Pancreas (tissue), 10 donors: Measurements from ENCODE around the gene SIN3B. TPM values are rescaled to one million over a fixed set of nuclear protein-coding genes. Genes with fewer than 3 reads are reported as not detected.

Source experiments
- ATAC-seq, 4 donors: fragments of 200-7000 bp; cut with Tn5 transposase; one replicate each; pipeline versions ENCODE4 v1.8.0 to v1.9.1; 2020; ENCODE audit warnings: mild to moderate bottlenecking in 4 of 4, moderate library complexity in 4 of 4
- DNase-seq, 6 donors: peaks; one replicate each; pipeline ENCODE4 v3.0.0-alpha.2; 2020
- FAIRE-seq: peaks from 2 replicates; lab custom pipeline; 2012; peaks lifted over from hg19 to GRCh38; lab: Jason Lieb, UNC
- H3K27ac ChIP-seq, 4 donors: fragments of 200-600 bp; sonication (generic); 1 replicate in 3 of 4; 2 replicates in 1 of 4; pipeline versions ENCODE4 v1.5.0 to v1.8.0; 2020
- H3K27me3 ChIP-seq, 4 donors: fragments of 200-600 bp; one replicate each; pipeline ENCODE4 v1.8.0; 2021
- H3K36me3 ChIP-seq, 3 donors: fragments of 200-600 bp; sonication (generic) in 1 of 3; one replicate each; pipeline versions ENCODE4 v1.5.0 to v1.8.0; 2020 to 2021
- H3K4me1 ChIP-seq, 3 donors: fragments of 200-600 bp; one replicate each; pipeline ENCODE4 v1.8.0; 2021
- H3K4me3 ChIP-seq, 4 donors: fragments of 200-600 bp; sonication (generic) in 2 of 4; one replicate each; pipeline versions ENCODE4 v1.5.0 to v1.8.0; 2020 to 2021
- H3K9me3 ChIP-seq, 4 donors: fragments of 200-600 bp; one replicate each; pipeline ENCODE4 v1.8.0; 2021
- CTCF ChIP-seq, 4 donors: fragments of 200-600 bp; sonication (generic) in 3 of 4; IDR thresholded peaks; one replicate each; pipeline versions ENCODE4 v1.5.0 to v1.8.0; 2021; ENCODE audit warnings: antibody characterized with exemption in 4 of 4
- WGBS, 2 donors: extraction: QIAGEN DNeasy Blood & Tissue Kit; methylation state at CpG; one replicate each; pipeline ENCODE4 v1.1.7; 2013; 5-methylcytosine and 5-hydroxymethylcytosine counted together
- intact Hi-C, 3 donors: fragments of 100-400 bp; cut with DNase I; formaldehyde crosslinking; loops; one replicate each; pipeline versions ENCODE4 v1.11.1 to v1.14.2; 2022
- polyA plus RNA-seq, 2 donors: library from polyadenylated mRNA; stranded (reverse); fragments of 200-250 nt; gene quantifications; one replicate each; pipeline ENCODE4 v1.2.3, GENCODE V29; 2013
- total RNA-seq, 6 donors: library from RNA; stranded (reverse); fragmentation: NEBNext Ultra II Directional in 4 of 6; extraction: Animal tissue kit (Norgen Biotek cat#: 25700) in 4 of 6; gene quantifications; one replicate each; pipeline versions ENCODE4 v1.2.1 to v1.2.4, GENCODE V29; 2021 to 2023
- donor health status: healthy with polysubstance abuse.
- donor health status: DM: no; HTN: no; CAD: no; lungs with moderate emphysema.
- donor health status: DM: no; HTN: no; CAD: no.
- donor health status: control.
- donor health status: control.
- donor health status: Bipolar disorder and iron deficiency.
- donor health status: DM: yes; HTN: yes; CAD: no.
- donor health status: DM: no; HTN: no; CAD: no.
- donor health status: DM: no; HTN: no; CAD: no.
- donor health status: DM: yes; HTN: yes; CAD: no.

Gene SIN3B
- total and polyA plus RNA-seq, 8 donors, result 13.6 to 51.8 (median 20.1) TPM

GRCh38 chr19:16878181-16878965, 49.2 kb downstream of the SIN3B start:
- peak in 1 of 6 donors; percentile 63 for DNase-seq
- H3K4me1 ChIP-seq, result no peaks in the 10 kb centered on the region
- 96 to 97% methylated on average over 53 to 55 of the region's 55 CpGs for WGBS, 2 donors
- no peak overlapping the region for H3K27ac ChIP-seq
- no peak for FAIRE-seq
- ATAC-seq, result peak in 1 of 4 donors; percentile 14
- no peak overlapping the region for H3K4me3 ChIP-seq
- no peaks in the 10 kb centered on the region for H3K9me3 ChIP-seq
- intact Hi-C loops, result no loop called here
- H3K27me3 ChIP-seq, result no peaks in the 10 kb centered on the region
- peaks cover 0 to 35% (median 20%) of the 10 kb centered on the region in 3 donors for H3K36me3 ChIP-seq
- no peak for TF ChIP-seq CTCF (IDR thresholded peaks at IDR 0.05)

GRCh38 chr19:16880884-16881554, 51.8 kb downstream of the SIN3B start:
- intact Hi-C loops, result no loop called here
- TF ChIP-seq CTCF (IDR thresholded peaks at IDR 0.05), result no peak
- no peaks in the 10 kb centered on the region for H3K4me1 ChIP-seq
- no peaks in the 10 kb centered on the region for H3K9me3 ChIP-seq
- FAIRE-seq (no peak), DNase-seq (no peak), ATAC-seq (no peak)
- peaks cover 0 to 33% (median 20%) of the 10 kb centered on the region in 3 donors for H3K36me3 ChIP-seq
- WGBS, 2 donors, result 91 to 97% methylated on average over 8 of the region's 8 CpGs
- H3K4me3 ChIP-seq, result no peak overlapping the region
- H3K27me3 ChIP-seq, result no peaks in the 10 kb centered on the region
- no peak overlapping the region for H3K27ac ChIP-seq

- H3K27ac ChIP-seq, result no peak overlapping the region
- H3K36me3 ChIP-seq, result peaks cover 0 to 22% (median 20%) of the 10 kb centered on the region in 3 donors
- H3K4me1 ChIP-seq, result no peaks in the 10 kb centered on the region
- 85 to 93% methylated on average over 3 of the region's 3 CpGs for WGBS, 2 donors
- ATAC-seq, result no peak
- H3K27me3 ChIP-seq, result no peaks in the 10 kb centered on the region
- no peak overlapping the region for H3K4me3 ChIP-seq
- no peak for DNase-seq
- no peaks in the 10 kb centered on the region for H3K9me3 ChIP-seq
- no peak for TF ChIP-seq CTCF (IDR thresholded peaks at IDR 0.05)
- no peak for FAIRE-seq
- intact Hi-C loops, result no loop called here
These were observed 52.9 kb downstream of the SIN3B start for GRCh38 chr19:16882146-16882545.

GRCh38 chr19:16883522-16883921, 54.3 kb downstream of the SIN3B start:
- peaks cover 0 to 9% (median 8%) of the 10 kb centered on the region in 3 donors for H3K36me3 ChIP-seq
- WGBS, 2 donors, result 83 to 89% methylated on average over 3 of the region's 3 CpGs
- FAIRE-seq (no peak), ATAC-seq (no peak), DNase-seq (no peak)
- no peaks in the 10 kb centered on the region for H3K4me1 ChIP-seq
- H3K27ac ChIP-seq, result no peak overlapping the region
- H3K9me3 ChIP-seq, result no peaks in the 10 kb centered on the region
- H3K27me3 ChIP-seq, result no peaks in the 10 kb centered on the region
- no peak overlapping the region for H3K4me3 ChIP-seq
- intact Hi-C loops, result no loop called here
- no peak for TF ChIP-seq CTCF (IDR thresholded peaks at IDR 0.05)
